Activated CD8-positive, alpha-beta memory T cell treated with anti-CD3 and anti-CD28 coated beads, Interleukin-2, amount 50 U/mL, for 24 hours (primary cell): ENCODE results near the gene RSPO4.
"Not testable (repeated sequence)": the region's sequence is repeated elsewhere in the genome, so short reads cannot be mapped to it uniquely, and the experiment has no call there.

Experiments
- DNase-seq: peaks from one replicate; pipeline ENCODE4 v3.0.0-alpha.2; 2020; ENCODE audit errors: extremely low read depth

The RSPO4 gene

GRCh38 chr20:1001911-1002681 is at the start of gene RSPO4:
Gene RSPO4, minus strand, starts transcription at chr20:1002311. Its CDS starts 147 bp downstream, at chr20:1002164.
- no peak for DNase-seq

DNA sequence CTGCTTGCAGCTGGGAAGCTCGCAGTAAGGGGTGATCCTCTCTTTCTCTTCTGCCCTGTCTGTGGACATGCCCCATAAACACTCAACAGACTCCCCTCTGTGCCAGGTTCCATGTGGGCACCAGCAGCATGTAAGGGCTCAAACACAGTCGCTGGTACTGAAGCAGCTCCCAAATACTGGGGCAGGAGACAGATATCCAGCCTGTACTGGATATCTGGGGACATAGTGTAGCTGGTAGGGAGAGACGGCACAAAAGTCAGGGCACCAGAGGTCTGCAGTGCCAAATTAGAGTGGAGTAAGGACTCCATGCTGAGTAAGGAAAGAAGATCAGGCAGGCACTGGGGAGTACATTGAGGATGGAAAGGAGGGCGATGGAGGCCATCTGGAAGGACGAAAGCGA is 48.3 kb upstream of the RSPO4 start:
- no peak for DNase-seq

- DNase-seq, result no peak
Measured at GRCh38 chr20:1045860-1046418, 43.8 kb upstream of the RSPO4 start.

GRCh38 chr20:1041845-1042390 is 39.8 kb upstream of the RSPO4 start:
- no peak for DNase-seq

GRCh38 chr20:1038205-1038604 is 36.1 kb upstream of the RSPO4 start:
- DNase-seq, result no peak

DNA sequence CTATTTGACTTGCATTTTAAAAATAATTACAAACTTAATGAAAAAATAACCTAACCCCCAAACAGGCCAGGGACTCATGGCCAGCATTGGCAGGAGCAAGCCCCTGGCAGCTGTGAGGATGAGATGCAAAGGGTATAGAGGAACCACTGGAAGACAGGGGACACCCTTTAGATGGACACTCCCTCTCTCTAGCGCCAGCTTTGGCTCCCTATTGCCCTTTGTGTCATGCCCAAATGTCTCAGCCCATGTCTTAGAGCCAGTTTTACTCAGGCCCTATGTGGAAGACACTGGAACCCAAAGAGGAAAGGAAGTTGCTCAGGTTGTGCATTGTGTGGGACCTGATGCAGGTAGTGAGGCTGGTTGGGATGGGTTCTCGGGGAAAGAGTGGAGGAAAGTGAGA is 34.9 kb upstream of the RSPO4 start:
- no peak for DNase-seq

GRCh38 chr20:1035466-1035865 is 33.4 kb upstream of the RSPO4 start:
- no peak for DNase-seq

GRCh38 chr20:1034415-1034789 is 32.3 kb upstream of the RSPO4 start:
- DNase-seq, result no peak

GRCh38 chr20:1033751-1034414 is 31.8 kb upstream of the RSPO4 start:
- no peak for DNase-seq

- DNase-seq, result no peak
Measured at GRCh38 chr20:1029980-1030379, 27.9 kb upstream of the RSPO4 start.

GRCh38 chr20:1026214-1026613 is 24.1 kb upstream of the RSPO4 start:
- not testable (repeated sequence) for DNase-seq

DNA sequence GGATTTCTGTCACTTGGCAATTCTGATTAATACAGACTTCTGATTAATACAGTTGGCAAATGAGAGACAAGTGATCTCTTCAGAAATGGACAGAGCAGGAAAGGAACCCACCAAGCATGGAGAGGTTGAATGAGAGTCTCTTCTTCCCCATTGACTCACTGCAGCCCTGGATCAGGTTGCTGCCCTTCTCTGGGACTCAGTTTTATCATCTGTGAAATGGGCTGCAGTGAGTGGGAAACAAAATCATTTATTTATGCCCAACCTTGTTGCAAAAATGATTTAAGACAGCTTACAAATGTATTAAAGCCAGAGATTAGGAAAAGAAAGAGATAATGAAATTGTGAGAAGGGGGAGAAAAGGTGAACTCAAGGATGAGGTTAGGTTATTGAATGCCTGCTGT is 20.8 kb upstream of the RSPO4 start:
- no peak for DNase-seq

GRCh38 chr20:1020614-1021013 is 18.5 kb upstream of the RSPO4 start:
- DNase-seq, result no peak

- DNase-seq, result no peak
Measured at GRCh38 chr20:1019344-1019743, 17.2 kb upstream of the RSPO4 start.

DNA sequence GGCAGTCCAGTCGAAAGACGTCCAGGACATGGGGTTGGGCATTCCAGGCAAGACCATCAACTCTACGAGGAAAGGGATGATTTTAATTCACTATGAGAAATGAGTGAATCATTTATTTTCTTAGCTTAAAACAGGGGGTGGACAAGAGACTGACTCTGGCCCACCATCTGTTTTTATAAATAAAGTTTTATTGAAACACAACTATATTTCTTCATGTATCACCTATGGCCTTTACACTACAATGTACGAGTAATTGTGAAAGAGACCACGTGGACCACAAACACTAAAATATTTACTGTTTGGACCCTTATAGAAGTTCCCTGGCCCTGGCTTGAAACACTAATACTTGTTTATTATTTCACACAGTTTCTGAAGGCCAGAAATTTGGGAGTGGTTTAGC is 15.6 kb upstream of the RSPO4 start:
- DNase-seq, result no peak

DNA sequence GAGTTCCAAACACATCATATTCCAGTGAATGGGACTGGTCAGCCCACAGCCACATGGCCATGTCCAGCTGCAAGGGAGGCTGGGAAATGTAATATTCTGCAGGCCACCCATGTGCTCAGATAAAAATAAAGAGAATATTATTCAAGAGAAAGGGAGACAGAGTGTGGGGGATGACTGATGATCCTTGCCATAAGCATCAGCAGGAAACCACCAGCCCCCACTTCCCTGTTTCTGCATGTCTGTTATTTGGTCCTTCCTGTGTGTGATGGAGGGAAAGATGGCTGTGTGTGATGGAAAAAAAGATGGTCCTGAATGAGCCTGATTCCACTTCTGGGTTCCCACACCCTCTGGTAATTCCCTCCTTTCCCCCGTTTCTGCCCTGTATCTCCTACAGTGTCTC is 13.1 kb upstream of the RSPO4 start:
- DNase-seq, result no peak

DNA sequence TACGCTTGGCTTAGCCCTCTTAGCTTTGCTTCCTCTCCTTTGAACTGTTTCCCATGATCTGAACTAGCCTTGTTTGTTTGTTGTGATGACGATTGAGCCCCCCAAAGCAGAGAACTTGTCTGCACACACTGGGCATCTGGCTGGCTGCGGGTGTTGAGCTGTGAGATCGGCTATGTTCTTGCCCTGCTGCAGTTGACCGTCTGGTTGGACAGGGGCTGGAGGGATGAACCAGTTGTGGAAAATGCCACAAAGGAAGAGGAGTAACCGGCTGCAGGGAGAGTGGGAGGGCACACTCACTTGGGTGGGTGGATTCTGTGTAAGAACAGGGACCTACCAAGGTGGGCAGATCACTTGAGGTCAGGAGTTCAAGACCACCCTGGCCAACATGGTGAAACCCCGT is 12.4 kb upstream of the RSPO4 start:
- DNase-seq, result no peak

- DNase-seq, result no peak
Measured at GRCh38 chr20:1013566-1014340, 11.6 kb upstream of the RSPO4 start.

DNA sequence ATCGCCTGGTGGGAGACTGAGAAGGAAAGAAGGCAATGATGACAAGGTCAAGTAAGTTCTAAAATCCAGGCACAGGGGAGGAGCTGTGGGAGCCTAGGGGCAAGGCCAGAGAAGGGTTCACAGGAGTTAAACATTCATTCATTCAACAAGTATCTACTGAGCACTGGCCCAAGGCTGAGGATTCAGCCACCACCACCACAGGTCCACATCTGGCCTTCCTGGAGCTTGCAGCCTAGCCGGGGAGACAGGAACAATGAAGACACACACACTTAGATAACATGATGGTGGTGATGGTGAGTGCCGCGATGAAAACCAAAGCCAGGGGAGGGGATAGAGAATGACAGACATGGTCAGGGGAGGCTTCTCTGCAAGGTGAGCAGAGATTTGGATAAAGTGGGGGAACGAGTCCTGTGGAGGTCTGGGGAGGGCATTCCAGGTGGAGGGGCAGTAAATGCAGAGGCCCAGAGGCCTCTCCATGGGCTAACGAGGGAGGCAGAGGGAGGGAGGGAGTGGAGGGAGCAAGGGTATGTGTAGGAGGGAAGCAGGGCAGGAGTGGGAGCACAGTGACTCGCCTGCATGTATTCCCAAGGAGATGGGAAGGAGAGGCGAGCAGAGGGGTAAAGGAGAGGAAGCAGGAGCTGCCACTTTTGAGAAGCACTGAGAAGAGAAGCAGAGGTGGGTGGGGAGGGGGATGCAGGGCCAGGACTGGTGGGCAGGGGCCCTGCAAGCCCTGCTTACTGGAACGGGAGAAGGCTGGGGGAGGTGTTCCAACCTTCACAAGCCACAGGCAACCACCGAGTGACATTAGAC is 10.5 kb upstream of the RSPO4 start:
- DNase-seq, result no peak

- no peak for DNase-seq
Measured at GRCh38 chr20:1010659-1011058, 8.5 kb upstream of the RSPO4 start.

- DNase-seq, result no peak
Measured at GRCh38 chr20:1005452-1006027, 3.4 kb upstream of the RSPO4 start.
